ENCODE data around the gene HMX2.

Gene HMX2

GRCh38 chr10:123147635-123148413, at the start of gene HMX2:
Gene HMX2 (plus strand): TSS chr10:123148136. CDS start chr10:123148379, 243 bp downstream.
- DNase-seq (ENCODE audit: low spot score), result no peak

GRCh38 chr10:123100030-123100762, 47.7 kb upstream of the HMX2 start:
- DNase-seq (ENCODE audit: low spot score), result no peak

- DNase-seq (ENCODE audit: low spot score), result no peak
Measured at GRCh38 chr10:123101872-123102271, 46.1 kb upstream of the HMX2 start.

GRCh38 chr10:123102673-123103072, 45.3 kb upstream of the HMX2 start:
- no peak for DNase-seq (ENCODE audit: low spot score)

GRCh38 chr10:123103944-123104343, 44.0 kb upstream of the HMX2 start:
- DNase-seq (ENCODE audit: low spot score), result no peak

- DNase-seq (ENCODE audit: low spot score), result no peak
Measured at GRCh38 chr10:123109466-123109865, 38.5 kb upstream of the HMX2 start.

- no peak for DNase-seq (ENCODE audit: low spot score)
Measured at GRCh38 chr10:123117644-123118417, 30.1 kb upstream of the HMX2 start.

GRCh38 chr10:123119081-123119480, 28.9 kb upstream of the HMX2 start:
- DNase-seq (ENCODE audit: low spot score), result no peak

- no peak for DNase-seq (ENCODE audit: low spot score)
Measured at GRCh38 chr10:123126246-123126645, 21.7 kb upstream of the HMX2 start.

- no peak for DNase-seq (ENCODE audit: low spot score)
Measured at GRCh38 chr10:123129618-123130271, 18.2 kb upstream of the HMX2 start.

- DNase-seq (ENCODE audit: low spot score), result peak; percentile 74
Measured at GRCh38 chr10:123132576-123133477, 15.1 kb upstream of the HMX2 start.

- DNase-seq (ENCODE audit: low spot score), result no peak
Measured at GRCh38 chr10:123133541-123134342, 14.2 kb upstream of the HMX2 start.

GRCh38 chr10:123134343-123134914, 13.5 kb upstream of the HMX2 start:
- no peak for DNase-seq (ENCODE audit: low spot score)

- no peak for DNase-seq (ENCODE audit: low spot score)
Measured at GRCh38 chr10:123134915-123135414, 13.0 kb upstream of the HMX2 start.

GRCh38 chr10:123135415-123136141, 12.4 kb upstream of the HMX2 start, which contains the start of gene HMX3:
Gene HMX3 (plus strand): TSS chr10:123135970. CDS start chr10:123136051, 81 bp downstream.
- DNase-seq (ENCODE audit: low spot score), result no peak

- DNase-seq (ENCODE audit: low spot score), result no peak
Measured at GRCh38 chr10:123136221-123136805, 11.6 kb upstream of the HMX2 start.

- DNase-seq (ENCODE audit: low spot score), result no peak
Measured at GRCh38 chr10:123136806-123137642, 10.9 kb upstream of the HMX2 start.

- no peak for DNase-seq (ENCODE audit: low spot score)
Measured at GRCh38 chr10:123139165-123139520, 8.8 kb upstream of the HMX2 start.

Measured in COLO829 (cell line).